OCI-LY3 (cell line): ENCODE results near the gene MOCS3.

Experiments used
- H2AFZ ChIP-seq: fragments of 200-600, 300-600 bp; shearing (Covaris generic); 2 replicates; pipeline ENCODE4 v1.6.0; 2014; ENCODE audit warnings: antibody characterized with exemption, low read depth, low read length
- H3K27ac ChIP-seq: fragments of 200-600, 300-600 bp; sonication (generic); 2 replicates; pipeline ENCODE4 v1.5.1; 2014; ENCODE audit warnings: mild to moderate bottlenecking, low read length, moderate library complexity, mixed read lengths
- H3K27me3 ChIP-seq: fragments of 200-600, 300-600 bp; sonication (generic); 2 replicates; pipeline ENCODE4 v1.6.1; 2014; ENCODE audit warnings: low read depth, low read length, mixed read lengths
- H3K36me3 ChIP-seq: fragments of 200-600, 300-600 bp; sonication (generic); replicated peaks from 2 replicates; pipeline ENCODE3; 2014; ENCODE audit warnings: low read depth, low read length, mixed read lengths
- H3K4me1 ChIP-seq: fragments of 300-600, 200-600 bp; sonication (generic); 2 replicates; pipeline ENCODE4 v1.6.1; 2014; ENCODE audit warnings: low read length, mixed read lengths
- H3K4me2 ChIP-seq: fragments of 200-600, 300-600 bp; sonication (generic); 2 replicates; pipeline ENCODE4 v1.6.1; 2014; ENCODE audit warnings: low read length, mixed read lengths
- H3K4me3 ChIP-seq: fragments of 300-600, 200-600 bp; sonication (generic); 2 replicates; pipeline ENCODE4 v1.5.1; 2014; ENCODE audit warnings: antibody characterized with exemption, mild to moderate bottlenecking, low read length, moderate library complexity
- H3K79me2 ChIP-seq: fragments of 300-600, 200-600 bp; shearing (Covaris generic); 2 replicates; pipeline ENCODE4 v1.6.1; 2014; ENCODE audit warnings: mild to moderate bottlenecking, low read length, mixed read lengths
- H3K9ac ChIP-seq: fragments of 300-600, 200-600 bp; shearing (Covaris generic); 2 replicates; pipeline ENCODE4 v1.6.0; 2014; ENCODE audit warnings: mild to moderate bottlenecking, low read length, moderate library complexity
- H3K9me3 ChIP-seq: fragments of 200-600, 300-600 bp; shearing (Covaris generic); 2 replicates; pipeline ENCODE4 v1.6.1; 2014; ENCODE audit warnings: low read length, mixed read lengths; ENCODE audit not compliant: insufficient read depth
- H4K20me1 ChIP-seq: fragments of 200-600, 300-600 bp; sonication (generic); 2 replicates; pipeline ENCODE4 v1.6.1; 2016; ENCODE audit warnings: low read length, mixed read lengths; ENCODE audit not compliant: insufficient read depth
- EZH2phosphoT487 ChIP-seq: fragments of 200-600 bp; shearing (Covaris generic); IDR thresholded peaks from 2 replicates; pipeline ENCODE4 v1.6.1; 2018; ENCODE audit warnings: antibody characterized with exemption, mixed run types, low read depth
- TF ChIP-seq, protein P1 (sequence below): fragments of 200-600, 300-600 bp; sonication (generic); IDR thresholded peaks from 2 replicates; pipeline ENCODE4 v1.5.1; 2014; ENCODE audit warnings: antibody characterized with exemption, low read length, low read depth

The MOCS3 gene

DNA sequence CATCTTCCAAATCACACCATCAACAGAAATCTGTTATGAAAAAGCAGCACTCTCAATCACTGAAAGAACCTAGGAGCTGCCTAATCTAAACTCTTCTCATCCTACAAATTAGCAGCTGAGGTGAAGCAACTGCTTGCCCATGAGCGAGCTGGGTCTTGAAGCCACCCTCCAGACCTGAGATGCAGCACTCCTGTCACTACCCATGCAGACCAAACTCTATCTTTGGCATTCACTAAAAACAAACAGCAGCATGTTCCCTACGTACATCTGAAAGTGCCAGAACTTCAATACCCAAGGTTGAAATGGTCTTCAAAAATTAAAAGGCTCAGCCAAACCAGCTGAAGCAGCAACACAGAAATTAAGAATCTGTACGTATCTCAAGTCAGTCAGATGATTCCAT is 41.7 kb upstream of the MOCS3 start:
- no peaks in the 10 kb centered on the region for H3K9me3 ChIP-seq
- H3K4me2 ChIP-seq: peak overlapping the region; percentile 38; the same call in 1 of the 2 replicates
- H3K9ac ChIP-seq: no peak overlapping the region
- peaks cover 75% of the 10 kb centered on the region for H3K4me1 ChIP-seq
- no peak overlapping the region for H2AFZ ChIP-seq
- TF ChIP-seq EZH2phosphoT487: no peak
- TF ChIP-seq, protein P1, sequence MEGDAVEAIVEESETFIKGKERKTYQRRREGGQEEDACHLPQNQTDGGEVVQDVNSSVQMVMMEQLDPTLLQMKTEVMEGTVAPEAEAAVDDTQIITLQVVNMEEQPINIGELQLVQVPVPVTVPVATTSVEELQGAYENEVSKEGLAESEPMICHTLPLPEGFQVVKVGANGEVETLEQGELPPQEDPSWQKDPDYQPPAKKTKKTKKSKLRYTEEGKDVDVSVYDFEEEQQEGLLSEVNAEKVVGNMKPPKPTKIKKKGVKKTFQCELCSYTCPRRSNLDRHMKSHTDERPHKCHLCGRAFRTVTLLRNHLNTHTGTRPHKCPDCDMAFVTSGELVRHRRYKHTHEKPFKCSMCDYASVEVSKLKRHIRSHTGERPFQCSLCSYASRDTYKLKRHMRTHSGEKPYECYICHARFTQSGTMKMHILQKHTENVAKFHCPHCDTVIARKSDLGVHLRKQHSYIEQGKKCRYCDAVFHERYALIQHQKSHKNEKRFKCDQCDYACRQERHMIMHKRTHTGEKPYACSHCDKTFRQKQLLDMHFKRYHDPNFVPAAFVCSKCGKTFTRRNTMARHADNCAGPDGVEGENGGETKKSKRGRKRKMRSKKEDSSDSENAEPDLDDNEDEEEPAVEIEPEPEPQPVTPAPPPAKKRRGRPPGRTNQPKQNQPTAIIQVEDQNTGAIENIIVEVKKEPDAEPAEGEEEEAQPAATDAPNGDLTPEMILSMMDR: no peak
- H3K36me3 ChIP-seq: peaks cover 63% of the 10 kb centered on the region
- H4K20me1 ChIP-seq: peaks cover 87% of the 10 kb centered on the region
- no peaks in the 10 kb centered on the region for H3K27me3 ChIP-seq
- H3K79me2 ChIP-seq: peaks cover 98% of the 10 kb centered on the region
- peak overlapping the region; percentile 39 for H3K27ac ChIP-seq
- no peak overlapping the region for H3K4me3 ChIP-seq

DNA sequence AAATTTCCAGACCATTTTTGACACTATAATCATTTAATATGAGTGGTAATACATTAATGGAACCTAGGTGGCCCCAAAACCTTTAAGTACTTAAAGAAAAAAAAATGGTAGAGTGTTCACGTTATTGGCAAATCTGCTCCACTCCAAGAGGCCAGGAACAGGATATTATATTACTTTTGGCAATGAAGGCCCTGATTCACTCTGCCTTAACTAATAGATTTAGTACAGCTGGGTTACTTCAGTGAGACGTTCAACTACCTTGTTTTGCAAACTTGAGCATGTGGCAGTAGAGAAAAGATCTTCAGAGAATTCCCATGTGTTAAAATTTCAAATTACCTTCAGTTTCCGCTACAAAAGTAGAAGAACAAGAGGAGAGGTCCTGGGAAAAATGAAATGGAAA is 40.2 kb upstream of the MOCS3 start:
- Histone ChIP-seq H3K4me1 (peaks cover 66% of the 10 kb centered on the region), H3K4me2 (peak overlapping the region; percentile 38), H3K9ac (no peak overlapping the region), H4K20me1 (peaks cover 92% of the 10 kb centered on the region), H2AFZ (no peak overlapping the region), H3K79me2 (peaks cover 99% of the 10 kb centered on the region), H3K36me3 (peaks cover 68% of the 10 kb centered on the region), H3K9me3 (no peaks in the 10 kb centered on the region), H3K4me3 (no peak overlapping the region), H3K27ac (peak overlapping the region; percentile 39), H3K27me3 (no peaks in the 10 kb centered on the region)
- no peak for TF ChIP-seq EZH2phosphoT487
- TF ChIP-seq, protein P1: no peak

DNA sequence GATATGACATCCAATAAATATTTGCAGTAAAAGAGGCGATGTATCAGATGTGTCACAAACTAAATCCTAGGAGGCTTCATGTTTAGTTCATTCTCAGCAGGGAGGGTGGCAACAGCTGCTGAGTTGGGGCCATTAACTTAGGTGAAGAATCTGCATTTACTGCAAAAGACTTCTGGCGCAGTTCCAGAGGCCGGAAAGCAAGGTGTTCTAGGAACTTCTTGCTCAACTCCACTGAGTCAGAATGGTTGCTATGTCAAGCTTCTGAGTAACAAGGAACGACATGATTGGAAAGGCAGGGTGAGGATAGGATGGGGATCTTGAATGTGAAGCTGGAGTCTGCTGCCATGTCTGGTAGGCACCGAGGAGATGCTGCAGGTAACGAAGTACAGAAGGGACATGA is 39.1 kb upstream of the MOCS3 start:
- TF ChIP-seq EZH2phosphoT487: no peak
- TF ChIP-seq, protein P1: no peak
- no peak overlapping the region for H3K27ac ChIP-seq
- peaks cover 54% of the 10 kb centered on the region for H3K4me1 ChIP-seq
- no peak overlapping the region for H3K4me2 ChIP-seq
- H3K9ac ChIP-seq: no peak overlapping the region
- no peaks in the 10 kb centered on the region for H3K9me3 ChIP-seq
- H3K27me3 ChIP-seq: no peaks in the 10 kb centered on the region
- H3K36me3 ChIP-seq: peaks cover 74% of the 10 kb centered on the region
- no peak overlapping the region for H2AFZ ChIP-seq
- peaks cover 99% of the 10 kb centered on the region for H3K79me2 ChIP-seq
- H4K20me1 ChIP-seq: peaks cover 92% of the 10 kb centered on the region
- no peak overlapping the region for H3K4me3 ChIP-seq

DNA sequence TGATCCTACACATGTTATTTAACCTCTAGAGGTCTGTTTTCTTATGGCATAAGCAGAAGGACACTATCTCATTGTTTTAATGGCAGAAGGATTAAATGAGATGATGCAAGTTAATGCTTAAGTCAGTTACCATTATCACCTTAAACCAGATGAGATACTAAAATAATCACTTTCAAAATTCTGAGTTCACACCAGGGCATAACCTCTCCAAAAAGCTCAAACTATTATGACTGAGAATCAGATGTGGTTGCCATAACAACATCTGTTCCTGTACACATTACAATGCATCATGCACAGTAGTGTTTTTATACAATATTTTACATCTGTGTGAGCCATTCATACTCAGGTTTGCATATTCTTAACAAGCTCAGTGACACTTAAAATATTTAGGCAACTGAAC is 37.6 kb upstream of the MOCS3 start:
- Histone ChIP-seq H3K27ac (no peak overlapping the region), H3K36me3 (peaks cover 80% of the 10 kb centered on the region), H3K4me2 (no peak overlapping the region), H4K20me1 (peaks cover 92% of the 10 kb centered on the region), H3K79me2 (peaks cover 99% of the 10 kb centered on the region), H2AFZ (no peak overlapping the region), H3K9me3 (no peaks in the 10 kb centered on the region), H3K27me3 (no peaks in the 10 kb centered on the region), H3K4me1 (peaks cover 40% of the 10 kb centered on the region), H3K4me3 (no peak overlapping the region), H3K9ac (no peak overlapping the region)
- no peak for TF ChIP-seq EZH2phosphoT487
- TF ChIP-seq, protein P1: no peak
